Ramos (cell line): ENCODE measurements around the gene UMODL1.

ENCODE experiments used
- in situ Hi-C: fragments of 300-500 bp; cut with MboI; formaldehyde crosslinking; loops from one replicate; pipeline ENCODE4 v1.14.3; 2022; ENCODE audit warnings: low sequenced_read_pairs; ENCODE audit not compliant: unreplicated experiment

UMODL1 gene

GRCh38 chr21:42092771-42093170, 21.7 kb downstream of the UMODL1 start:
- in situ Hi-C loops: no loop called here

GRCh38 chr21:42093186-42093585, 22.1 kb downstream of the UMODL1 start:
- in situ Hi-C loops: no loop called here

DNA sequence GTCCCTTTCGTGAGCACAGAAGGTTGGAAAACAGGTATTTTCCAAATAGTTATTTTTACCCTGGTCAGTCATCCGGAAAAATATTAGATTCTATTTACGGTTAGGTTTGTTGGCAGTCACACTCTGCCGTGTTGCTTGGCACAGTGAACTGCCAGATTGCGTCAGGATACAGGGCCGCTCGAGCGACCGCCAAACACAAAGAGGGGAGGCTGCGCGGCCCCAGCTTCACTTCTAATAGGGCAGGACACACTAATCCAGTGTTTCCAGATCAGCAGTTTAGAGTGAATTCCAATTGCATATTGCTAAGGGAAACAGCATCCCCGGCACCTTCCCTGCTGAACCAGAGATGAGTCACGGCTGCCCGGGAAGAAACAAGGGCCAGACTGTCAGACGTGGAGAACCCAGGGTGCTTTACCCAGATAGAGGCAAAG, 22.9 kb downstream of the UMODL1 start:
- in situ Hi-C loops: no loop called here

- in situ Hi-C loops: no loop called here
Observed at GRCh38 chr21:42094811-42095210, 23.7 kb downstream of the UMODL1 start.

- in situ Hi-C loops: no loop called here
Observed at GRCh38 chr21:42095581-42095980, 24.5 kb downstream of the UMODL1 start.

DNA sequence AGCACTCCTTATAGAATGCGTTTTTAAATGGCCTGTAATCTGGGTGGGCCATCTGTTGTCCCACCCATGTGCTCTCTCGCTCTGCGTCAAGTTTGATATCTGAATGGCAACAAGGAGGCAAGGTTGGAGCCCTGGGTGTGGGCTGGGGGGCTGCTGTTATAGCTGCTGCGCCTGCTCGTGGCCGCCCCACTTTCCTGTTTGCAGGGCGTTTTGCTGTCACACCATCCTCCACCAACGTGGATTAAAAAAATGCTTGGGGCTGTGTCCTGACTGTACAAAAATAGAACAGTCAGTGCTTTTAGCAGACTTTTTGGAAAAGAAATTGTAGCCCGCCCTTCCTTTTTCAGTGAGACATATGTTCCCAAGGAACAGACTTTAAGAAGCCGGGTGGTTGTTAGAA, 25.4 kb downstream of the UMODL1 start:
- in situ Hi-C loops: no loop called here

GRCh38 chr21:42097274-42097673, 26.2 kb downstream of the UMODL1 start:
- in situ Hi-C loops: no loop called here

DNA sequence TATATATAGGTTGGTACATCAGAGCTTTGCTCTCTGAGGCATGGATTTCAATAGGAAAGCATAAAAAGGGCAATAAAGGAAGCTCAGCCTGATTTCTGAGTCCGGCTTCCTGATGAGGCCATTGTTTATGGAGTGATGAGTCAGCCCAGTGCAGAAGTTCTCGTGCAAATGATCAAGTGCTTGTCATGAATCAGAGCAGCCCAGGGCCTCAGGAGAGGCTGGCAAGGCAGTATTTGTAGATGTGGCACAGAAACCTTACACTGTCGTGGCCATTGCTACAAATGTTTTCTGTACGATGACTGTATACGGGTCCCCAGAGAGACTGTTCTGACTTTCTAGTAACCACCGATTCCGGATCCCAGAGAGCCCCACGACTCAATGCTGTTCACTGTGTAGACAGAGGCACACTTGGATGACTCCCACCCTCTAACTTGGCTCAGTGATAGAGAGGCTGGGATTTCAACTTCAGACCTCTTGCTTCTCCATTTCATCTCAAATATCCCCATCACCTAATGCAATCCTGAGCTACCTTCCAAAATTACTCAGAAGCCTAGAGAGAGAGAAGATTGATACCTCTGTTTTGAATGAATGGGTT, 26.8 kb downstream of the UMODL1 start:
- in situ Hi-C loops: no loop called here

- in situ Hi-C loops: no loop called here
Observed at GRCh38 chr21:42098957-42099505, 27.9 kb downstream of the UMODL1 start.

DNA sequence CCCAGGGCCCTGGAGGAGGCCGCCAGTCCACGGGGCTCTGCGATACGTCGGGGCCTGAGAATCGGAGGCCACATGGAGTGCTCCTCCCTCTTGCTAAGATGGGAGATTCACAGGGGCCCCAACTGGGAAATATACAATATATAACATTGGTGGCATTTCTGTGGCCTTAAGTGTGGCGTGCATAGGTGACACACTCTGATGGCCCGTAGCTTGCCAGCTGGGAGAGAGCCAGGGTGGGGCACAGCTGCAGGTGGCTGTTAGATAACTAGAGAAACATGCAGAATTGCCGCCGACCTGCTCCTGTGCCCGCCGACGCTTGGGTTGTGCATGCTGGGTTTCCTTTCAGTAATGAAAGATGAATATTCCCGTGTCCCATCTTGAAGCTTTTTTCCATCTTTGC, 30.1 kb downstream of the UMODL1 start:
- in situ Hi-C loops: no loop called here

DNA sequence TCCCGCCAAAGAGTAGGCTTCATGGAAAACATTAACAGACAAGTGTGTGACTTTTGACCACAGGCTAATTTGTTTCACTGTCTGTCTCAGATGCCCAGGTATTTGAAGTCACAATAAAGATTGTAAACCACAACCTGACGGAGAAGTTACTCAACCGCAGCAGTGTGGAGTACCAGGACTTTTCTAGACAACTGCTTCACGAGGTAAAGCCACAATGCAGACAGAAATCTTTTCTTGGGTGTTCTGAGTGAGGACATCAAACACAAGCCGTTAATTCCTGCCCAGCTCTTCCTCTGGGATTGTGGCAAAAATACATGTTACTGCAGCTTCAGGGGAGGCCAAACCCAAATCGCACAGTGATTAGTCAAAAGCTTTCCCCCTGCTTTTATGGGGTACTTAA, 31.0 kb downstream of the UMODL1 start:
- in situ Hi-C loops: no loop called here

GRCh38 chr21:42102526-42102925, 31.4 kb downstream of the UMODL1 start:
- in situ Hi-C loops: no loop called here

DNA sequence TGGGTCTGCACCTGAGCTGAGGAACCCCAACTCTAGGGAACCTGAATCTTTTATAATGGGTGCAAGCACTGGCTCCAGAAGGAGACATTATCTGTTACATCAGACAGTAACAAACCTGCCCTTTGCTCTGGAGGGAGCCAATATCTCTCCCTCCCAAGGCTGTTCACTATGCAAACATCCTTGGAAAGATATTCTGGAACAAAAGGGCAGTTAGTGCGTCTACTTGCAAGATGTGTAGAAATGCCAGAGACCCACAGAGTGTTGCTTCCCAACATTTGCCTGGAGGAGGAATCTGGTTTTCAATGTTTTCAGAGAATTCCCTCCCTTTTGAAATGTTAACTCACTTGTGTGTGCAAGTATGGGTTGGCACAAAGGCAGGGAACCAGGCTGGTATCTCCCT, 31.9 kb downstream of the UMODL1 start:
- in situ Hi-C loops: no loop called here

- in situ Hi-C loops: no loop called here
Observed at GRCh38 chr21:42103843-42104242, 32.7 kb downstream of the UMODL1 start.

DNA sequence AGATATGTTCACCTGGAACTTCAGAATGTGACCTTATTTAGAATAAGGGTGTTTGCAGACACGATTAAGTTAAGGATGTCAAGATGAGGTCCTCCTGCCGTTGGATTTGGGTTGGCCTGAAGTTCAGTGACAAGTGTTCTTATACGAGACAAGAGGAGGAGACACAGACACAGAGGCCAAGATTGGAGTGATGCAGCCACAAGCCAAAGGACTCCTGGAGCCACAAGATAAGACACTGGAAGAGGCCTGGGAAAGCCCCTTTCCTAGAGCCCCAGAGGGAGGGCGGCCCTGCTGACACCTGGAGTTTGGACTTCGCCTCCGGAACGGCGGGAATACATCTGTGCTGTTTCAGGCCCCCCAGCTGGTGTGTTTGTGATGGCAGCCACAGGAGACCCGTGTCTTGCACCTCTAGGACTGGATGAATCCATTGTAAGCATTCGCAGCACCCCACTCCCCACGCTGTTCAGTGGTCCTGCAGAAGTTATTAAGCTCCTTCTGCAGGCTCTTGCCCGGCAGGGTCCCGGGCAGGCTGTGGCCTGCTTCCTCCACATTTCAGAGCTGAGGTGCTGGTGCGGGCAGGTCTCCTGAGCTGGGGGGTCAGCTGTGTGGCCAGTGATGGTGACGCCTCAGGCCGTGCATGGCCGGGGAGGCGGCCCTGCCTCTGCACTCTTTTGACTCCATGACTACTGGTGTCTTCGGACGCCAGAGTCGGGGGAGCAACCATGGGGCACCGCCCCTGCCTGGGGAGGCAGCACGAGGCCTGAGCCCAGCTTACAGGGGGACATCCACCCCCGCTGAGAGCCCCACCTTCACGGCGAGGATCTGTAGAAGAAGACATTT, 34.6 kb downstream of the UMODL1 start:
- in situ Hi-C loops: no loop called here

DNA sequence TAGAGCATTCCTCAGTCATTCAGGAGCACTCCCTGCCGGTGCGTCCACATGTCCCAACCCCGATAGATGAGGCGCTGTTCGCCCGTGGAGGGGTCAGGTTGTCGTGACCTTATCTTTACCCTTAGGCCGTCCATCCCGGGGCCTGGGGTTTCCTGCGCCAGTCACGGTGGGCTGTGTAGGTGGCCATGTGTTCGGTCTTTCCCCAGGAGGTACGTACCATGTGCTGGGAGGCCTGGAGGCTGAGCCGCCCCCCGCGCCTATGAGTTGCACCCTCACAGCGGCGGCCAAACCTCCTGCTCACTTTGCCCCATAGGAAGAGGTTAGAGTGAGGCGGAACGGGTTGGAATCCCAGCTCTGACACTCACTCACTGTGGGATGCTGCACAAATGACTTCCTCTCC, 35.3 kb downstream of the UMODL1 start:
- in situ Hi-C loops: no loop called here

DNA sequence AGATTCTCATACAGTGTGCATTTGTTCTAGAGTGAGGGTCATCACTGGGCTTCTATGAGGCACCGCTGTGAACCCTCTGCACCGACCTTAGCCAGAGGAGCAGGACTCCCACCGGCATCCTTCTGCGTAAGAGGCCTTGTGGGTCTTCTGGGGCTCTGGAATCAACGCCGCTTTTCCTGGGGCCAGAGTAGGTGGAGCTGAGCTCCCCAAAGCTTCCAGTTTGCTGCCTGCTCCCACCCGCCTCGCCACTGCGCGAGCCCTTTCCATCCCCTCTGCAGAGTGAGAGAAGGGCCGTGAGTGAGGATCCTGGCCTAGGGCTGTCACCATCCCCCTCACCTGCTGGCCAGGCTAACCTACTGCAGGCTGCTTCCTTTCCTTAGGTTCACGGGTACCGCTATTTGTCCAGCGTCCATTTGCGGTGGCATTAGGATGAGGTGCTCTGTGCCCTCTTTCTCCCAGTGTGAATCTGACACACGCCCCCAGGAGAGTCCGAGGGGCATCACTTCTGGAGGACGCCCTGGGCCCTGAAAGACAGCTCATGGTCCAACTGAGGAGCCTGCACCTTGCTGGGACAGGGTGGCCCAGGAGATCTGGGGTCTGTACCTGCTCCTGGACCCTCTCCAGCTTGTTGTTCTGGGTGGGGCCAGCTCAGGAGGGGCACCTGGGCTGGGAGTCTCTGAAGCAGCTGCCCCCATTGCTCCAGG, 36.2 kb downstream of the UMODL1 start:
- in situ Hi-C loops: no loop called here

DNA sequence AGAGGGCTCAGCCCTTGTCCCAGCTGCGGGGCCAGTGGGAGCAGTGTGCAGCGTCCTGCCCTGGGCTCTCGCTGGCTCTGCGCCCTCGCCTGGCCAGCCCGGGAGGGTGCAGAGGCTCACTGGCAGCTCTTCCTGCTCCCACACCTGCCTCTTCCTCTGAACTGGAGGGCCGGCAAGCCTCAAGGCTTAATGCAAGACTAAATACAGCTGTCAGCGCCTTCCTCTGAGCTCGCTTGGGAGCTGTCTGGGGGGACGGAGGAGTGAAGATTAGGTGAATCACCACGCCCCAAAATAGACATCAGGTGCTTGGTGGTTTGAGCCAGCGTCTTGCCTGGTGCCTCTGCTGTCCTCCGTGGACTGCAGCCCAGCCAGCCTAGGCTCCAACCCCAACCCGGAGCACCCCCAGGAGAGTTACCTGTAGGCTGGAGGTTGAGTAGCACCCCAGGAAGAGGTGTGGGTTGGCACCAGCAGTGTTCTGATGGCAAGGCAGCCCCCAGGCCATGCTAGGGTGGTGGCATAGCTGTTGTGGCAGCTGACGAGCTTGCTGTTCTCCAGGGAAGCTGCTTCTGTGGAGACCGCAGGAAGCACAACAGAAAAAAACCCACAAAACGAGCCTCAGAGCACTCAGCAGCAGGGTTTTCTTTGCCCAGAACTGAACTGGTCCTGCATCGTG, 36.9 kb downstream of the UMODL1 start:
- in situ Hi-C loops: no loop called here

GRCh38 chr21:42108554-42109340, 37.6 kb downstream of the UMODL1 start:
- in situ Hi-C loops: no loop called here

DNA sequence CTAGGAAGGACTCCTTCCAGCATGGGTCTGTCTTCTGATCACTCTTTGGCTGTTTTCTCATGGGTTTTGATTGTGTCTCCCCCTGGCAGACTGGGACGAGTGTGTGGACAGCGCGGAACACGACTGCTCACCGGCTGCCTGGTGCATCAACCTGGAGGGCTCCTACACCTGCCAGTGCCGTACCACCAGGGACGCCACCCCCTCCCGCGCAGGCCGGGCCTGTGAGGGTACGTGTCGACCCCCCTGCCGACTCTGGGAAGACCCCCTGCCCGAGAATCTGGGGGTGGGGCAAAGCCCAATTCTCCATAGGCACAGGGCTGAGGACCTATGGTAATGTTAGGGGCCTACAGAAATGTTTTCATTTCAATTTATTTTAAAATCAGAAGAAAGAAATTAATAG, 38.4 kb downstream of the UMODL1 start:
- in situ Hi-C loops: no loop called here
